SW 1271 (cell line): ENCODE results near the gene RHPN2.
A peak's percentile ranks its signal among the peaks of the same experiment; 100 is the strongest.

ENCODE experiments used
- DNase-seq, 2 experiments: peaks; one replicate each; lab custom pipeline; 2025; lab: John Stamatoyannopoulos, UW

Gene RHPN2

DNA sequence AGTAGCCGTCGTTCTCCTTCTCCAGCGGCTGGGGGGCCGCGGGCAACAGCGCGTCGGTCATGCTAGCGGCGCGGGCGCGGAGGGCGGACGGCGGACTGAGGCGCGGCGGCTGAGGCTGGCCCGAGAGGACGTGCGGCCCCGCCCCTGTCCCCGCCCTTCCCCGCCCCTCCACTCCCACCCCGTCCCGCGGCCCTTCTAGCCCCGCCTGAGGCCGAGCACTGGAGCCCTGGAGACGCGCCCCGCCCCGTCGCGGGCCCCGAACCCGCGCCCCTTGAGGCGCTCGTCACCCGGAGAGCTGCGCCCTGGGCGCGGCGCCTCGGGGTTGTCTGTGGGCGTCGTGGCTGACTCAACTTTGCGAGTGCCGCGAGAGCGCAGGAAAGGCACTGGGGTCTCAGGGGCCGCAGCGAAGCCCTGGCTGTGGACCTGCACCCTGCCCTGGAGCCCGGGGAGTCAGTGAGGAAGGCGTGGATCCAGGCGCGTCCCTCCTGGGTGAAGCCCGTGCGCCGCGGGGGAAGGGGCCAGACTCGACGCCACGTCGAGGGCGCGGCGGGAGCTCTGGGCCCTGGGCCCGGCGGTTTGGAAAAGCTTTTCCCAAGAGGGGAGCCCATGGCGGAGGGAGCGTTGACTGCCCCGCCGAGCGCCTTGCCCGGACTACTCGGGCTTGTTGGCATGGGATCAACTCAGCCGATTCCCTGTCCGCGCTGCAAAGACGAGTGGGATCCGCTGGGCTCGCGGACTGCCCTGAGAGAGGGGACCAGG is at the start of gene RHPN2:
Gene RHPN2, minus strand, starts transcription at position 97 of the 759 bp plus-strand sequence. Its CDS starts 36 bp downstream, at position 61.
- DNase-seq, result peak; percentile 37 to 64

- no peak for DNase-seq
These were observed 49.6 kb upstream of the RHPN2 start for GRCh38 chr19:33114312-33114711.

DNA sequence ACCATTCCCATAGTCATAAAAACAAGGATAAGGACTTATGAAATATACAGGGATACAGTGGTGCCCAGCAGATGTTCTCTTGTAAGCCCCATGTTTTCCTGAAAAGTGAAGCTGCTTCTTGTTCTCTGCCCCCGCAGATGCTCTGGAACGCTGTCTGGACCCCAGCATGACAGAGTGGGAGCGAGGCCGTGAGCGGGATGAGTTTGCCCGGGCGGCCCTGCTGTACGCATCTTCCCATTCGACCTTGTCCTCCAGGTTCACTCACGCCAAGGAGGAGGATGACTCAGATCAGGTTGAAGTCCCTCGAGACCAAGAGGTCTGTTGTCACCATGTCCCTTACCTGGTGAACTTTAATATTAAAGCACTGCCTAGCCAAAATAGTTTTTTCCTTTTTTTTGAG is 46.9 kb upstream of the RHPN2 start:
- DNase-seq, result no peak

DNA sequence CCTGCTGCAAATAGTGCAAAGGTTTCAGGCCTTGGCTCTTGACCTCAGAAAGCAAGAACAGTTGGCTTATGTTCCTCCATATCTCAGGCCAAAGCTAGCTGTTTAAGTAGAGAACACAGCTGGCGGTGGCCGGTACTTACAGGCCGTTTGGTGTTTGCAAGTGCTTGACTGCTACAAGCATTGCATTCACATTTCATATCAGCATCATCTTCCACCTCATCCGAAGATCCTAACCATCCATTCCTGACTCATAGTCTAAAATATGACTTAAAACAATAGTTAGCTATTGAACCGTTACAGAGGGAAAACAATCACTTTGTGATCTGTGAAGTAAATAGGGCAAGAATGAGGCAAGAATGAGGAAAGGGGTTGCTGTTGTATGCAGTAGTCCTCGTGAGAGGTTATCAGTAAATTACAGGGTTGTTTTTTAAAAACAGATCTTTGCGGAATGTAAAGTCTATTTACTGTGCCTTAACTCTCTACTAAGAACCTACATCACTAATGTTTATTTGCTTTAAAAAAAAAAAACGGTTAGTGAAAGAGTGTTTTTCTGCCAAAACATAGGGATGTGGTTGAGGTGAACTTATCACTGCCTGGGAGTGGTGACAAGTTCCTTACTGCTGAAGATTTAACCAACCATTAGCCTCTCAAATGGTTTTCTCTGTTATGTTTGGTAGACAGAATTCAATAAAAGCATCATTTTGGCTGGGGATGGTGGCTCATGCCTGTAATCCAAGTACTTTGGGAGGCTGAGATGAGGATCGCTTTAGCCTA is 45.6 kb upstream of the RHPN2 start:
- DNase-seq, result no peak

GRCh38 chr19:33108161-33108560 is 43.5 kb upstream of the RHPN2 start:
- no peak for DNase-seq

DNA sequence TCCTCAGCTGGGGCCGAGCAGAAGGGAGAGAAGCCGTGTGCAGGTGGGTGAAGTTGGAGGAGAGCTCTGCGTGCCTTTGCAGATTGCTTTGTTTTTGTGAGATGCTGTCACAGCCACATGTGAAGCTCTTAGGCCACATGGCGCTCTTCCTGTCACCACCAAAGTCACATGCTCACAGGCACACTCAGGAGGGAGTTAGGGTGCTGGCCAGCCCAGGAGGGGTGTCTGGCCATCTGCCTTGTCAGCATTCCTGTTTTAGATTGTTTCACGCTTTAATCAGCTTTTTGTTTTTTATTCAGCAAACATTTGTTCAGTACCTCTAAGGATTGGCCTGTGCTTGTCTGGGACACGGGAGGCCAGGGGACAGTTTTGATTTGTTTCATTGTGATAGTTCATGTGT is 38.2 kb upstream of the RHPN2 start:
- no peak for DNase-seq

GRCh38 chr19:33100894-33101644 is 36.4 kb upstream of the RHPN2 start:
- DNase-seq, result no peak

GRCh38 chr19:33098055-33098534 is 33.4 kb upstream of the RHPN2 start:
- no peak for DNase-seq

- no peak for DNase-seq
These were observed 31.3 kb upstream of the RHPN2 start for GRCh38 chr19:33096005-33096404.

DNA sequence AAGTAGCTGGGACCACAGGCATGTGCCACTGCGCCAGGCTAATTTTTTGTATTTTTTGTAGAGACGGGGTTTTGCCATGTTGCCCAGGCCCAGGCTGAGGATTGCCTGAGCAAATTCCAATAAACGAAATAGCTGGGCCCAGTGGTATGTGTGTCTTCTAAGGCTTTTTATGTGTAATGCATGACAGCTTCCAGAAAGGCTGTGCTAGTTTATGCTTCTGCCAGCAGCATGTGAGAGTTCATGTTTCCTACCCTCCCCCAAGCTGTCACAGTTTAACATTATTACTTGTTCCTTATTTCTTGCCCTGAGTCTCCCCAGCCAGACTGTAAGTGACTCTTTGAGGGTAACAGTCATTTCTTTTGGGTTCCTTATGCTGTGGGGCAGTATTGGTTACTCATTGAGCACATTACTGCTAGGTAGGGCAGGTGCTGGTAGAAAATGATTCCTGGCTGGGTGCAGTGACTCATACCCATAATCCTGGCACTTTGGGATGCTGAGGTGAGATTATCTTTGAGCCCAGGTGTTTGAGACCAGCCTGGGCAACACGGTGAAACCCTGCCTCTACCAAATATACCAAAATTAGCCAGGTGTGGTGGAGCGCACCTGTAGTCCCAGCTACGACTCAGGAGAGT is 29.9 kb upstream of the RHPN2 start:
- no peak for DNase-seq

GRCh38 chr19:33093420-33094210 is 28.9 kb upstream of the RHPN2 start:
- no peak for DNase-seq

DNA sequence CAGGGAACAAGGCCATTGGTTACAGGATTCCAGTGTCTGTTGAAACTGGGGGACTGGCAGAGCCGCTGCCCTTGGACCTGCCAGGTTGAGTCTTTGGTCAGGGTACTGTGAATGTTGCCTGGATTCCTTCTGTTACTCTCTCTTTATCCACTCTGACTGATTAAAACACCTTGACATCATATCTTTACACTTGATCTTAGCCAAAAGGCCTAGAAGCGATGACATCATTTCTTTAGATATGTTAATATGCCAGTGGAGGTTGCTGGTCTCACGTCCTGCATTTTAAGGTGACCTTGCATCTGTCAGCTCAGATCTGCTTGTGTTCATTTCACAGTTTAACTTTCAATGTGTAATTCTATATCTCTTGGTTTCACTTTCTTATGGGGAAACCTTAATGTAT is 25.5 kb upstream of the RHPN2 start:
- DNase-seq, result no peak

DNA sequence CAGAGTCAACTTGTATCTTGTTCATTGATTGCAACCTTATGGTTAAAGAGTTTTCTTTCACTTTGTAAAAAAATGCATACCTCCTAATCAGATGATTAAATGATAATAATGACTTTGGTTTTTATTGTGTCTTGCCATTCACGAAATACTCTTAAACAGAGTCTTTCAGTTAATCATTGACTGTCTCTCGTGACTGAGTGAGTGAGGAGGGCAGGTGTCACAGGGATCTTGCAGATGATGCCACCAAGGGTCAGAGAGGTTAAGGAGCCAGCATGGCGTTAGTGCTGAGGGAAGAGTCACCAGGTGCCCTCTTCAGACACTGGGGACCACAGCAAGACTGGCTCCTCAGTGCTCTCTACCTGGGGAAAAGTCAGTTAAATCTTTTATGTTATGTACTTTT is 24.3 kb upstream of the RHPN2 start:
- no peak for DNase-seq

GRCh38 chr19:33086955-33087354 is 22.3 kb upstream of the RHPN2 start:
- no peak for DNase-seq

GRCh38 chr19:33085570-33086128 is 21.0 kb upstream of the RHPN2 start:
- DNase-seq, result no peak

DNA sequence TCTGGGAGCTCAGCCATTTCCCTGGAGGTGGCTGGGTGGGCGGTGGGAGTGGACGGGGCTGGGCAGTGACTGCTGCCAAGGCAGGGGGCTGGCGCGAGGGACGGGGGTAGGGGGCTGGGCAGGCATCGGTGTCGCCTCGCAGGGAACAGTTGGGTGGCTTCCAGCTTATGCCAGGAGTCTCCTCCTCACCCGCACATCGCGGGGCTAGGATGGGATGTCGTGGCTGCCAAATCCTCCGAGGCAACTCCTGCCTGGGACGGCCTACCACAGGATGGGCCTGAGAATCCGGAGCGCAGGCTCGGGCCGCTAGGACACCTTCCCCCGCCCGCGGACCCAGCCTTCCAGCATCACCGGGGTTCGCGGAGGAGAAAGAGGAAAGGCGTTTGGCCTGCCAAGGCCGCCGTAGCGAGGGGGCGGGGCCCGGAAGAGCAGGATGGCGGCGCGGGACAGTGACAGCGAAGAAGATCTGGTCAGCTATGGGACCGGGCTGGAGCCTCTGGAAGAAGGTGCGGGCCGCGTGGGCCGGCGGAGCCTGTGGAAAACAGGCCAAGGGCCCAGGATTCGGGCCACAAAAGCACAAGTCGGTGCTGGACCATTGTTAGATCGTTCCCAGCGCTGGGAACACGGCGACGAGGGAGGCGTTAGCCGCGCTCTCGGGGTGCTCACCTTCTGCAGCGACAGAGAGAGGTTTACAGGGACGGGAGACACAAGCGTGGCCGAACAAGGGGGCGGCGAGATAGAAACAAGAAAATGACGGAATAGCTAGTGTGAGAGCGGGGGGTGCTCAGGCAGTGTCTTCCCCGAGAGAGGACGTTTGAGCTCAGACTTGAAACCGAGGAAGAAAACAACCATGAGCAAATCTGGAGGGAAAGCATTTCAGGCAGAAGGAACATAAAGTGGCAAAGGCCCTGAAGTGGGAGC is 16.3 kb upstream of the RHPN2 start, which contains the start of gene GPATCH1:
Gene GPATCH1, plus strand, starts transcription at position 421 of the 921 bp plus-strand sequence. Its CDS starts 13 bp downstream, at position 434.
- peak; percentile 47 to 80 for DNase-seq

DNA sequence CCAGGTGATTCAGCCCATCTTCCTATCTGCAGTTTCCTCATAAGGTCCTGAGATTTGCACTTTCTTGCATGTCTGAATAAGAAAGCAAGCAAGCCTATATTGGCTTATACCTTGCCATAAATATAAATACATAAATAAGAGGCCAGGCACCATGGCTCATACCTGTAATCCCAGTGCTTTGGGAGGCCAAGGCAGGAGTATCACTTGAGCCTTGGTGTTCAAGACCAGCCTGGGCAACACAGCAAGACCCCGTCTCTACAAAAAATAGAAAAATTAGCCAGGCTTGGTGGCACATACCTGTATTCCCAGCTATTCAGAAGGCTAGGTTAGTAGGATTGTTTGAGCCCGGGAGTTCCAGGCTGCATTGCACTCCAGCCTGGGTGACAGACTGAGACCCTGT is 10.8 kb upstream of the RHPN2 start:
- no peak for DNase-seq

- DNase-seq, result peak in 1 of 2 experiments; percentile 7
These were observed 7.2 kb upstream of the RHPN2 start for GRCh38 chr19:33071887-33072286.

DNA sequence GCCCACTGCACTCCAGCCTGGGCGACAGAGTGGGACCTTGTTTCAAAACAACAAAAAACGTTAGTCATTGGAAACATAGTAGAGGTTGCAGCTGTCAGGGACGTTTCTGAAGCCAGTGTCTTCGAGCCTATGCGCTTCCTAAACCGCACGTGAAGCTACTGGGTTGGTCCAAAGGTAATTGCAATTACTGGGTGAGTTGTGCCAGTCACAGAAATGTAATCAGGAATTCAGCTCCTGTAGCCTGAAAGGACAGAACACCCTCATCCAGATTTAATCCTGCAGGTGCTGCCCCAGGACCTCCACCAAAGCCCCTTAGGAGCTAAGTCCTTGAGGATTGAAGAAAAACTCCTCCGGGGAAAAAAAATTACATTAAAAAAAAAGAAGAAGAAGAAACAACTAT is 2.4 kb upstream of the RHPN2 start:
- no peak for DNase-seq

DNA sequence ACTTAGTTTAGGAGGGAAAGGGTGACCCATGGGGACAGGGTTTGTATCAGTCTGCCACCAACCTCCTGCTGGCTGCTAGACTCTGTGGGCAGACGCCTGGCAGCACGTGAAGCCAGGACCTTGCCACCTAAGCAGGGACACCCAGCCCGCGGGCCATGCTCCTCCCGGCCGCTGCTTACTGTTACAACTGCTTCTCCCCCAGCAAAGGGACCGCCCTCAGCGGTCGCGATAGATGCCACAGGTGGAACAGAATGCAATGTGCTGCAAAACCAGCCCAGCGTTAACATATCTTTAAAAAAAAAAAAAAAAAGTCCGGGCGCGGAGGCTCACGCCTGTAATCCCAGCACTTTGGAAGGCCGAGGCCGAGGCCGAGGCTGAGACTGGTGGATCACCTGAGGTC is 1.9 kb upstream of the RHPN2 start:
- DNase-seq, result no peak
